Bronchial epithelial cell (primary cell): ENCODE measurements around the gene WDR64. TPM values are rescaled to one million over a fixed set of nuclear protein-coding genes. Genes with fewer than 3 reads are reported as not detected.

Experiments
- DNase-seq: peaks from one replicate; pipeline ENCODE4 v3.0.0-alpha.2; 2010; ENCODE audit warnings: low read depth
- FAIRE-seq: peaks from 2 replicates; lab custom pipeline; 2011; peaks lifted over from hg19 to GRCh38; lab: Jason Lieb, UNC
- H3K27me3 ChIP-seq: 2 replicates; pipeline ENCODE4 v1.5.1; 2011; ENCODE audit warnings: low read length; ENCODE audit not compliant: control insufficient read depth, insufficient read depth
- H3K36me3 ChIP-seq: 2 replicates; pipeline ENCODE4 v1.5.1; 2011; ENCODE audit warnings: low read length; ENCODE audit not compliant: control insufficient read depth, insufficient read depth
- H3K4me3 ChIP-seq: 2 replicates; pipeline ENCODE4 v1.5.1; 2011; ENCODE audit warnings: mild to moderate bottlenecking, low read depth, low read length, control low read depth
- CTCF ChIP-seq: IDR thresholded peaks from 2 replicates; pipeline ENCODE4 v1.5.1; 2011; ENCODE audit warnings: mild to moderate bottlenecking, moderate library complexity, low read length, control low read depth, inconsistent platforms; ENCODE audit not compliant: insufficient read depth, severe bottlenecking
- total RNA-seq: library from RNA; depleted of rRNA; stranded (reverse); fragments of >200 nt; gene quantifications from 2 replicates; pipeline ENCODE4 v1.2.1, GENCODE V29; 2014

WDR64 gene
- total RNA-seq, 1 donor from 2014 or later, result not detected

GRCh38 chr1:241742084-241742483 is 90.0 kb downstream of the WDR64 start:
- no peak for TF ChIP-seq CTCF
- no peak for FAIRE-seq
- DNase-seq, result no peak
- Histone ChIP-seq H3K4me3 (no peak overlapping the region), H3K36me3 (no peaks in the 10 kb centered on the region), H3K27me3 (no peaks in the 10 kb centered on the region)

DNA sequence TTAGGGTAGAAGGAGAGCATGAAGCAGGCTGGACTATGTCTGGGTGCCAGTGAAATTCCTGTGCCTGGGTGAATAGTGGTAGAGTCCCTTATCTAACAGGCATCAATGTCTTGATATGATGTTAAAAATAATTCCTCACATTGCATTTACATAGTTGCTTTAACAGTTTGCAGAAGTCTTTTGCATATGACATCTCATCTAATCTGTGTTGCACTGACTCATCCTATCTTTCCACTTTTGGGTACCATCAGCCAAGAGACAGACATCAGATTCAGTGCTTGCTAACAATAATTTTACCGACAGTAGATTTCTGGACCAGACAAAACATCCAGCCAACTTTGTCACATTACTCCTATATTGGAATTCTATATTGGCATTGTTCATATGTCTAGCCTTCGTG is 92.5 kb downstream of the WDR64 start:
- FAIRE-seq (no peak), DNase-seq (no peak)
- no peaks in the 10 kb centered on the region for H3K36me3 ChIP-seq
- no peaks in the 10 kb centered on the region for H3K27me3 ChIP-seq
- no peak overlapping the region for H3K4me3 ChIP-seq
- TF ChIP-seq CTCF, result no peak

DNA sequence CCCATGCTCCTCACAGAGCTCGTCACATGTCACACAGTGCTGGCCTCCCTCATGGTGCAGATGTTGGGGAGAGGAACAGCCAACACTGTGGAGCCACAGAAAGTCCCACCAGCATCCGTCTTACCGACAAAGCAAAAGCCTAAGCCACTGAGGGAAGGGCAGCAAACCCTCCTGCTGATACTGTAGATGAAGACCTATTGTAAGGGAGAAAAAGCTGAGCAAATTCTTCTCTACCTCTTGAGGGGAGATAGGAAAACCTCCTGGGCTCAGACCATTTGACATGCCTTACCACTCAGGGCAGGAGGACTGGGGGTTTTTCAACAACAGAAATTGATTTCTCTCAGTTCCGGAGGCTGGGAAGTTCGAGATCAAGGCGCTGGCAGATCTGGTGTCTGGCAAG is 95.9 kb downstream of the WDR64 start:
- FAIRE-seq, result no peak

GRCh38 chr1:241749041-241749944 is 97.2 kb downstream of the WDR64 start:
- Histone ChIP-seq H3K36me3 (no peaks in the 10 kb centered on the region), H3K4me3 (peak overlapping the region; percentile 26), H3K27me3 (no peaks in the 10 kb centered on the region)
- DNase-seq (peak; percentile 76), FAIRE-seq (no peak)
- no peak for TF ChIP-seq CTCF

More for the DNA sequence above, 95.9 kb downstream of the WDR64 start:
- H3K36me3 ChIP-seq, result no peaks in the 10 kb centered on the region
- H3K4me3 ChIP-seq, result no peak overlapping the region
- DNase-seq, result no peak
- no peaks in the 10 kb centered on the region for H3K27me3 ChIP-seq
- TF ChIP-seq CTCF, result no peak

DNA sequence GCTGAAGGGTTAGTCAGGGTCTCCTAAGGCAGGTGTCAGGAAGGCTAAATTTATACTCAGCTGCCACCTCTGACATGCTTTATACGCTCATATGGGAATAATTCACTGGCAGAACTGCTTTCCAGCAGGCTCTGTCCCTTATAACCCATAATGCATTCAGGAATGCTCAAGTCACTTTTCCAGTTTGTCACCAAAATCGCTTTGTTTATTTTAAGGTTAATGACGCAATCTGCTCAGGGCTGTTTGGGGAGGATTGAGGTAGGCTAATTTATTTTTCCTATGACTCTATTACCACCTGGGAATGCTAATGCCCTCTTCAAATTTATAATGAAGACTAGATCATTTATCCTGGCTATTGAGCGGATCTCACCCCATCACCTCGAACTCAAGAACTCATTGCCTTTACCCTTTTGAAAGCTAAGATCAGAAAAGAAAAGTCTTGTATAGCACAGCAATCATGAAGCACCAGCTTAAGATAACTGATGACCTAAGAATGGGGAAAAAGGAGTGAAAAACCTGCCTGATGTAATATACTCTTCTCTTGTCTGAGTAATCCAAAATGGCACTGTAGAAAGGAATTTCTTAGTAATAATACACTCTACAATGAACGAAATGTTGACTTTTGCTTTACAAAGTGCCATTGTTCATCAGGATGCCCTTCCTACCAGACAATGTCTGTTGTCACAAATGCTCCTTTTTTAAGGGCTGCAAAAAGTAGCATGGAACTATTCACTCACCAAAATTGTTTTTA is 98.0 kb downstream of the WDR64 start:
- DNase-seq (peak; percentile 10), FAIRE-seq (no peak)
- no peak overlapping the region for H3K4me3 ChIP-seq
- H3K27me3 ChIP-seq, result no peaks in the 10 kb centered on the region
- H3K36me3 ChIP-seq, result no peaks in the 10 kb centered on the region
- no peak for TF ChIP-seq CTCF
